Measurements from ENCODE around the gene FAF1. TPM values are rescaled to one million over a fixed set of nuclear protein-coding genes. Genes with fewer than 3 reads are reported as not detected.
"Not testable (repeated sequence)": the region's sequence is repeated elsewhere in the genome, so short reads cannot be mapped to it uniquely, and the experiment has no call there.

Gene FAF1
- total RNA-seq, 2 donors from 2014 or later = 25.5 to 68.6 TPM

GRCh38 chr1:50942334-50942733 is 17.7 kb downstream of the FAF1 start:
- Histone ChIP-seq H3K9me3 (no peaks in the 10 kb centered on the region), H3K36me3 (no peaks in the 10 kb centered on the region), H3K27ac (no peak overlapping the region), H3K4me3 (no peak overlapping the region), H3K4me1 (ENCODE audit: control insufficient read depth in 1 of 2, low read depth in 2 of 2) (no peaks in the 10 kb centered on the region), H3K27me3 (replicated peaks; ENCODE audit: insufficient read depth) (no peaks in the 10 kb centered on the region)
- no peak for ATAC-seq (ENCODE audit: insufficient number of reproducible peaks, low FRiP score, low read depth)
- DNase-seq (ENCODE audit: low spot score) = no peak
- TF ChIP-seq CTCF (IDR thresholded peaks at IDR 0.05) = no peak

GRCh38 chr1:50940291-50940690 is 19.8 kb downstream of the FAF1 start:
- H3K4me3 ChIP-seq = no peak overlapping the region

GRCh38 chr1:50936321-50936720 is 23.7 kb downstream of the FAF1 start:
- DNase-seq (ENCODE audit: low spot score) (no peak), ATAC-seq (ENCODE audit: insufficient number of reproducible peaks, low FRiP score, low read depth) (no peak)
- Histone ChIP-seq H3K27me3 (replicated peaks; ENCODE audit: insufficient read depth) (no peaks in the 10 kb centered on the region), H3K4me3 (no peak overlapping the region), H3K9me3 (no peaks in the 10 kb centered on the region), H3K4me1 (ENCODE audit: control insufficient read depth in 1 of 2, low read depth in 2 of 2) (peaks cover 0 to 7% of the 10 kb centered on the region in 2 donors), H3K27ac (no peak overlapping the region), H3K36me3 (no peaks in the 10 kb centered on the region)
- no peak for TF ChIP-seq CTCF (IDR thresholded peaks at IDR 0.05)

More at GRCh38 chr1:50940291-50940690, 19.8 kb downstream of the FAF1 start:
- Histone ChIP-seq H3K36me3 (no peaks in the 10 kb centered on the region), H3K27ac (no peak overlapping the region), H3K27me3 (replicated peaks; ENCODE audit: insufficient read depth) (no peaks in the 10 kb centered on the region), H3K4me1 (ENCODE audit: control insufficient read depth in 1 of 2, low read depth in 2 of 2) (peaks cover 0 to 7% of the 10 kb centered on the region in 2 donors), H3K9me3 (no peaks in the 10 kb centered on the region)
- no peak for ATAC-seq (ENCODE audit: insufficient number of reproducible peaks, low FRiP score, low read depth)
- TF ChIP-seq CTCF (IDR thresholded peaks at IDR 0.05) = no peak
- no peak for DNase-seq (ENCODE audit: low spot score)

GRCh38 chr1:50935276-50935675 is 24.8 kb downstream of the FAF1 start:
- not testable (repeated sequence) for DNase-seq (ENCODE audit: low spot score); H3K9me3 ChIP-seq; H3K27ac ChIP-seq; ATAC-seq (ENCODE audit: insufficient number of reproducible peaks, low FRiP score, low read depth); H3K4me3 ChIP-seq; H3K27me3 ChIP-seq (replicated peaks; ENCODE audit: insufficient read depth); H3K36me3 ChIP-seq; H3K4me1 ChIP-seq (ENCODE audit: control insufficient read depth in 1 of 2, low read depth in 2 of 2)

- Histone ChIP-seq H3K27me3 (replicated peaks; ENCODE audit: insufficient read depth) (no peaks in the 10 kb centered on the region), H3K4me1 (ENCODE audit: control insufficient read depth in 1 of 2, low read depth in 2 of 2) (peaks cover 0 to 7% of the 10 kb centered on the region in 2 donors), H3K4me3 (no peak overlapping the region), H3K9me3 (no peaks in the 10 kb centered on the region), H3K36me3 (no peaks in the 10 kb centered on the region), H3K27ac (no peak overlapping the region)
- DNase-seq (ENCODE audit: low spot score) (no peak), ATAC-seq (ENCODE audit: insufficient number of reproducible peaks, low FRiP score, low read depth) (no peak)
- no peak for TF ChIP-seq CTCF (IDR thresholded peaks at IDR 0.05)
Observed at GRCh38 chr1:50934838-50935237, 25.2 kb downstream of the FAF1 start.

- ATAC-seq (ENCODE audit: insufficient number of reproducible peaks, low FRiP score, low read depth); H3K27me3 ChIP-seq (replicated peaks; ENCODE audit: insufficient read depth); DNase-seq (ENCODE audit: low spot score); H3K27ac ChIP-seq; H3K4me3 ChIP-seq; H3K9me3 ChIP-seq; H3K4me1 ChIP-seq (ENCODE audit: control insufficient read depth in 1 of 2, low read depth in 2 of 2); H3K36me3 ChIP-seq: not testable (repeated sequence)
Observed at GRCh38 chr1:50933770-50934169, 26.3 kb downstream of the FAF1 start.

GRCh38 chr1:50932043-50932442 is 28.0 kb downstream of the FAF1 start:
- not testable (repeated sequence) for DNase-seq (ENCODE audit: low spot score); H3K27ac ChIP-seq; H3K27me3 ChIP-seq (replicated peaks; ENCODE audit: insufficient read depth); H3K9me3 ChIP-seq; H3K36me3 ChIP-seq; H3K4me3 ChIP-seq; ATAC-seq (ENCODE audit: insufficient number of reproducible peaks, low FRiP score, low read depth); H3K4me1 ChIP-seq (ENCODE audit: control insufficient read depth in 1 of 2, low read depth in 2 of 2)

All from thoracic aorta (tissue), 2 donors.